ENCODE data around the gene C11orf42. TPM values are rescaled to one million over a fixed set of nuclear protein-coding genes. Genes with fewer than 3 reads are reported as not detected.

The C11orf42 gene
- total RNA-seq, 1 donor from 2014 or later = not detected

- DNase-seq (ENCODE audit: low read depth) = no peak
These were observed 47.8 kb downstream of the C11orf42 start for GRCh38 chr11:6253197-6253596.

- DNase-seq (ENCODE audit: low read depth) = no peak
These were observed 52.8 kb downstream of the C11orf42 start for GRCh38 chr11:6258141-6258540.

GRCh38 chr11:6258571-6259081 is 53.3 kb downstream of the C11orf42 start:
- DNase-seq (ENCODE audit: low read depth) = no peak

- DNase-seq (ENCODE audit: low read depth) = no peak
These were observed 54.9 kb downstream of the C11orf42 start for GRCh38 chr11:6260207-6260726.

Other genes starting within 250 kb of the C11orf42 start
- gene OR56A5, start 237.1 kb upstream of the C11orf42 start, total RNA-seq = not detected in 2 replicates
- not detected in 2 replicates for gene OR52L1, start 218.6 kb upstream of the C11orf42 start, total RNA-seq
- gene OR56A4, start 198.6 kb upstream of the C11orf42 start, total RNA-seq = not detected in 2 replicates
- 0.05 TPM in 1 of 2 replicates, not detected in the other for gene OR56A1, start 174.8 kb upstream of the C11orf42 start, total RNA-seq
- not detected in 2 replicates for gene OR56B4, start 97.9 kb upstream of the C11orf42 start, total RNA-seq
- not detected in 2 replicates for gene OR52B2, start 35.2 kb upstream of the C11orf42 start, total RNA-seq
- gene OR52W1, start 6.3 kb upstream of the C11orf42 start, total RNA-seq = not detected in 2 replicates
- 26.4 and 36.6 TPM in 2 replicates for gene FHIP1B, start 29.1 kb downstream of the C11orf42 start, total RNA-seq
- 0.10 TPM in 1 of 2 replicates, not detected in the other for gene CNGA4, start 33.5 kb downstream of the C11orf42 start, total RNA-seq
- gene CCKBR, start 54.3 kb downstream of the C11orf42 start, total RNA-seq = not detected in 2 replicates
- gene CAVIN3, start 114.9 kb downstream of the C11orf42 start, total RNA-seq = 124 and 168 TPM in 2 replicates
- 86.0 and 92.6 TPM in 2 replicates for gene SMPD1, start 184.9 kb downstream of the C11orf42 start, total RNA-seq
- 16.4 and 18.4 TPM in 2 replicates for gene APBB1, start 213.5 kb downstream of the C11orf42 start, total RNA-seq
- not detected in 2 replicates for gene HPX, start 235.4 kb downstream of the C11orf42 start, total RNA-seq

Measured in myocyte (in vitro differentiated cells).